Esophagus (tissue), 2 donors: ENCODE measurements around the gene NSMF. TPM values are rescaled to one million over a fixed set of nuclear protein-coding genes. Genes with fewer than 3 reads are reported as not detected.

ENCODE experiments used
- H3K27ac ChIP-seq, 2 donors: one replicate each; pipeline ENCODE4 v1.5.1; 2013; ENCODE audit warnings: low read depth in 2 of 2, mild to moderate bottlenecking in 2 of 2, inconsistent platforms in 1 of 2, low read length in 1 of 2, moderate library complexity in 1 of 2
- H3K27me3 ChIP-seq, 2 donors: one replicate each; pipeline ENCODE4 v1.6.1; 2013; ENCODE audit warnings: low read length in 2 of 2, control low read depth in 1 of 2, mild to moderate bottlenecking in 1 of 2; ENCODE audit not compliant: insufficient read depth in 2 of 2, control insufficient read depth in 1 of 2
- H3K36me3 ChIP-seq, 2 donors: one replicate each; pipeline ENCODE4 v1.6.1; 2013; ENCODE audit warnings: low read length in 1 of 2; ENCODE audit not compliant: control insufficient read depth in 2 of 2, insufficient read depth in 2 of 2
- H3K4me1 ChIP-seq, 2 donors: one replicate each; pipeline ENCODE4 v1.6.1; 2013; ENCODE audit warnings: low read length in 1 of 2; ENCODE audit not compliant: control insufficient read depth in 2 of 2, insufficient read depth in 2 of 2
- H3K4me3 ChIP-seq, 2 donors: one replicate each; pipeline ENCODE4 v1.5.1; 2013; ENCODE audit warnings: low read length in 2 of 2, mild to moderate bottlenecking in 2 of 2, low read depth in 1 of 2, moderate library complexity in 1 of 2
- H3K9me3 ChIP-seq, 2 donors: one replicate each; pipeline ENCODE4 v1.6.1; 2013; ENCODE audit warnings: mild to moderate bottlenecking in 2 of 2, low read depth in 1 of 2, low read length in 1 of 2, moderate library complexity in 1 of 2; ENCODE audit not compliant: control insufficient read depth in 2 of 2, insufficient read depth in 1 of 2
- WGBS, 2 donors: extraction: QIAGEN DNeasy Blood & Tissue Kit; methylation state at CpG; one replicate each; pipeline ENCODE4 v1.1.7; 2013; 5-methylcytosine and 5-hydroxymethylcytosine counted together
- polyA plus RNA-seq, 2 donors: library from polyadenylated mRNA; stranded (reverse); fragments of 200-250 nt; gene quantifications; one replicate each; pipeline ENCODE4 v1.2.3, GENCODE V29; 2013
- donor health status: healthy with polysubstance abuse.
- donor health status: Bipolar disorder and iron deficiency.

NSMF gene
- polyA plus RNA-seq, 2 donors: 20.7 to 26.1 TPM

DNA sequence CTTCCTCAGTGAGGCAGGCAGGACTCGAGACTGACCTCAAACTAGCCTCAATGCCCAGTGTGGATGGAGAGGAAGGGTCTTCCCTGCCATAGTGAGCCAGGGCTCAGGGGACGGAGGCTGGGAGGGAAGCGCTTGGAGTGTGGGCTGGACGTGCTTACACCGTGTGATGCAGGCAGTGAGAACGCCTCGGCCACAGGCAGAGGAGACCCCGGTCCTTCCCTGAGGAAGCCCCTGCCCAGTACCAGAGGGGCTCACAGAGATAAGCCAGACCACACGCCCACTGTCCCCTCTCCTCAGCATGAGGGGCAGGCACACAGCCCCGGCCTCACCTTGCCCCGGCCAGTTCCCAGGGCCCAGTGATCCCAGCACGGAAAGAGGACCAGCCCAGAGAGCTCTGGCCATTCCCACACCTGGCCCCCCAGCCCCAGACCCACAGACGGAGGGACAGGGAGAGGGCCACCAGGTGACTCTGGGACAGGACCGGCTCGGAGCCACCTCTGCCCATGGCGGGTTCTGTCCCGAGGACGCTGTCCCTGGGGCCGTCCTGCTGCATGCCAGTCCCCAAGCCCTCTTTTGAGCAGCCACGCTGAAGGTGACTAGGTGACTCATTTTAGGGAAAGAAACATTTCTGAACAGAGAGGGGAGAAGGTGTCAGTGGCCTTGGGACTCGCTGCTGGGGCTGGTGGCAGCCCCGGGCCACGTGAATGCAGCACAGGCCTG, 6.0 kb upstream of the NSMF start:
- H3K27ac ChIP-seq: no peak overlapping the region
- peaks cover 0 to 3% of the 10 kb centered on the region in 2 donors for H3K36me3 ChIP-seq
- H3K4me3 ChIP-seq: no peak overlapping the region
- H3K27me3 ChIP-seq: no peaks in the 10 kb centered on the region
- peaks cover 0 to 2% of the 10 kb centered on the region in 2 donors for H3K4me1 ChIP-seq
- 90 to 92% methylated on average over 23 of the region's 23 CpGs for WGBS, 2 donors
- no peaks in the 10 kb centered on the region for H3K9me3 ChIP-seq

DNA sequence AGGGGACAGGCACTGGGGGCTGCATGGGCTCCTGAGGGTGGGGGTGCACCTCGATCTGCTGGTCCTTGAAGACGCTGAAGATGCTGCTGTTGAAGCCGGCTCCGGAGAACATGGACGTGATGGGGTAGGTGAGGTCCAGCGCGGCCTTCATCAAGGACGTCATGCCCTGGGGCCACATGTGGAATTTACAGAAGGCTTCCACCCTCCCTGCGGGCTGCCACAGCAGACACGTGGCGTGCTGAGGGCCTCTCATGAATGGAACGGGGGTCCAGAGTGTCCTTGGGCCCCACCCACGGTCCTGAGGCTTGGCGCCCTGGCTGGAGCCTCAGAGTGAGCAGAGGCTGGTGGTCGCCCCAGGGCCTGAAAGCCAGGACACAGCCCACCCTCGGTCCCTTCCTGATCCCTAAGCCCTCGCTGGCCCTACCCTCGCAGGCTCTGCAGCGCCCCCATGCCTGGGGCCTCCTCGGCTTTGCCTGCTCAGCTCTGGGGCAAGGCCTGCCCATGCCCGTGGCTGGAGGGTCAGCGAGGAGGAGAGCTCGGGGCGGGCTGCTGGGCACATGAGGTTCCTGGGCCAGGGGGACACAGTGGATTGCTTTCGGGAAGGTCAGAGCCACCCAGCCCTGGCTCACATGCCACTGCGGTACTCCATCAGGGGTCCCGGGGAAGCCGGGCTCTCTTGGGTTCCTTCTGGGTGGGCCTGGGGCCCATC, 5.3 kb upstream of the NSMF start:
- Histone ChIP-seq H3K36me3 (peaks cover 0 to 3% of the 10 kb centered on the region in 2 donors), H3K4me3 (no peak overlapping the region), H3K27ac (no peak overlapping the region), H3K27me3 (no peaks in the 10 kb centered on the region), H3K4me1 (peaks cover 0 to 5% of the 10 kb centered on the region in 2 donors), H3K9me3 (no peaks in the 10 kb centered on the region)
- 95% methylated on average over 27 to 28 of the region's 28 CpGs for WGBS, 2 donors

DNA sequence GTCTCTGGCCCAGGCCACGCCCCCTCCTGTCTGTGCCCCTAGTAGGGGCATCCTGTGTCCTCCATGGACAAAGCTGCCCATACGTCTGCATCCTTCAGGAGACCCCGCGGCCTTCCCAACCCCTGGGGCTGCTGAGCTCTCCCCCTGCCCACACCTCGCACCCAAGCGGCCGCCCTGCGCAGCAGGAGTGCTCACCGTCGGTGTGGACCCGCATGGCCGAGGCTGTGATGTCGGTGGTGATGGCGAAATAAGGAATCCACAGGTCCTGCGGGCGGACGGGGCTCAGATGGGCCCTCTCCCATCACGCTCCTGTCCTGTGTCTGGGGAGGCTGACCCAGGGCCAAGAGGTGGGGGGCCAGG, 4.8 kb upstream of the NSMF start:
- H3K4me1 ChIP-seq: peaks cover 0 to 5% of the 10 kb centered on the region in 2 donors

DNA sequence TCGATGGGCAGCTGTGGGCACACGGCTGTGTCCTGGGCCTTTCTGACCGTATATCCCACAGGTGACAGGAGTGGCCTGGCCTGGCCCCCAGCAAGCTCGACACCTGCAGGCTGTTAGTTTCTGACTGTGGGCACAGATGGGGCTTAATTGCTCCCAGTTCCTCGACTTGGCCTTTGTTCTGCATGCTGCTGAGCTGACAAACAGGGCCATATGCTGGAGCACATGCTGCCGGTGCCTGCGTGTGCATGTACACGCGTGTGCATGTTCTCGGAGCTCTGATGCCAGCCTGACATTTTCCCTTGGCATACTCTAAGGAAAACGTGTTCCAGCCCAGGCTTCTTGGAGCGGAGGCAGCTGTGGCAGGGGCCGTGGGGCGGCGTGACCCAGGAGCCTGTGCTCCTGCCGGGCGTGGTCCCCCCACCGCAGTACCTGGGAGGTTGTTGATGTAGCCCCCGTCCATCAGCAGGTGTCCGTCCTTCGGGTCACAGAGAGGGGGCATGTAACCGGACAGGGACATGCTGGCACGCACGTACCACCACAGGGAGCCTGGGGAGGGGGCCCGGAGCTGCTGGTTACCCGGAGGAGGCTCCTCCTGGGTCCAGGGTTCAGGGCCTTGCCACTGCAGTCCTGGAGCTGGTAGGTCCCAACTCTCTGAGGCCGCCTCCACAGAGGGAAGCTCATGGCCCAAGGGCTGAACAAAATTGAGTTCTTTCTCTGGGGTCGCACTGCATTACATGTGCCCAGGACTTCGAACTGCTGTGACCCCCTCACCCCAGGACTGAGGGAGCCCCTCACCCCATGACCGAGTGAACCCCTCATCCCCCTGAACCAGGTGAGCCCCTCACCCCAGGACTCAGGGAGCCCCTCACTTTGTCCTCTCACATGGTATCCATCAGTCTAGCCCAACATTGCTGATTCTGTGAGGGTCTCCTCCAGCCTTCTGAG, 4.1 kb upstream of the NSMF start:
- H3K4me3 ChIP-seq: no peak overlapping the region
- H3K27ac ChIP-seq: no peak overlapping the region
- H3K27me3 ChIP-seq: no peaks in the 10 kb centered on the region
- H3K9me3 ChIP-seq: no peaks in the 10 kb centered on the region
- peaks cover 0 to 3% of the 10 kb centered on the region in 2 donors for H3K36me3 ChIP-seq
- WGBS, 2 donors: 92 to 95% methylated on average over 30 of the region's 30 CpGs
- peaks cover 0 to 10% of the 10 kb centered on the region in 2 donors for H3K4me1 ChIP-seq

More for the DNA sequence above, 4.8 kb upstream of the NSMF start:
- 96 to 99% methylated on average over 17 to 18 of the region's 18 CpGs for WGBS, 2 donors
- no peaks in the 10 kb centered on the region for H3K9me3 ChIP-seq
- peaks cover 0 to 3% of the 10 kb centered on the region in 2 donors for H3K36me3 ChIP-seq
- no peak overlapping the region for H3K4me3 ChIP-seq
- H3K27ac ChIP-seq: no peak overlapping the region
- no peaks in the 10 kb centered on the region for H3K27me3 ChIP-seq

DNA sequence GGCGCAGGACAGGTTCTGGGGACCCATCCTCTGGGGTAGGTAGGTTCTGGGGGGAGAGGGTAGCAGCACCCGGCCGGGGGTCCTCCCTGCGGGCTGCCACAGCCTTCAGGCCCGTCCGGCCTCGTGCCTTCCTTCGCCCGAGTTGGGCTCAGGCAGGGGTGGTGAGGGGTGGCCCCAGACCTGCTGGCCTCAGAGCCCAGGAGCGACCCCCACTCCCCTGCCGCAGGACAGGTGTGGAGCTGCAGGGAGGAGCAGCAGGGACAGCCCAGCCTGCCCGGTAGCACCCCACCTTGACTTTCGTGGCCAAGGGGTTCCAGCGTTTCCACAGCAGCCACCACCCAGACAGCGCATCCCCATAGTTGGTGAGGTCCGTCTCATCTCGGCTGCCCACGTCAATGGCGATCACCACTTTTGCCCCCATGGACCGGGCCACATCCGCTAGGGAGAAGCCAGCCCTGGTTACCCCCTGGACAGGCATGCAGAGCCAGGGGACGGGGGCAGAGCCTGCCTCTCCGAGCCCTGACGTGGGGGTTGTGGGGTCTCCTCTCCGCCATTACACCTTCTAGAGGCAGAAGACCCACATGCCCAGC, 3.4 kb upstream of the NSMF start:
- peaks cover 0 to 14% of the 10 kb centered on the region in 2 donors for H3K4me1 ChIP-seq
- 89 to 94% methylated on average over 22 to 25 of the region's 25 CpGs for WGBS, 2 donors
- H3K9me3 ChIP-seq: no peaks in the 10 kb centered on the region
- peak overlapping the region in 1 of 2 donors; percentile 50 for H3K27ac ChIP-seq
- H3K27me3 ChIP-seq: no peaks in the 10 kb centered on the region
- peaks cover 0 to 4% of the 10 kb centered on the region in 2 donors for H3K36me3 ChIP-seq
- H3K4me3 ChIP-seq: no peak overlapping the region

DNA sequence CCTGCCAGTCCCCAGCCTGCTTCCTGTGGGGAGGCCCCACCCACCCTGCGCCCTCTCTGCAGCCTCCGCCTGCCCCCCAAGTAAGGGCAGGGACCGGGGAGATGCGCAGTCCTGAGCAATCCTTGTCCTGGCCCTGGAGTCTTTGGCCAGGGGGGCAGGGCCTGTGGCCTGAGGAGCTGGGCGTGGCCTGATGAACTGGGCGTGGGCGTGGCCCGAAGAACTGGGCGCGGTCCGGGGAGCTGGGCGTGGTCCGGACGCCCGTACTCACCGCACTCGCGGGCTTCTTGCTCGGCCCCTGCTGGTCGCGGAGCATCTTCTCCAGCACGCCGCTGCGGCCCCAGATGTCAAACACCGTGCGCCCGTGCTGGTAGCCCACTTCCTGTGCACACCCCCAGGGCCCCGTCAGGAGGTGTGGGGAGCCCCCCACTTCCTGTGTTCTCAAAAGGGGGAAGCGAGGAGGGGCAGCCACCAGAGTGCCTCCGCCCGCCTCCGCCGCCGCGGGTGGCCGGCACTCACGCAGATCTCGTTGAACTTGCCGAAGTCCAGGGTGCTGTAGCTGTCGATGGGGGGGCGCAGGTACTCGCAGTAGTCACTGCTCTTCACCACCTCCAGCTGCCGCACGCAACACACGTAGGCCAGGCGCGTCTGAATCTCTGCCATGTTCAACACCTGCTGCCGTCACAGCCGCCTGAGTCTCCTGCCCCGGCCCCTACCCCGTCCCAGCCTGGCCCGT, 2.7 kb upstream of the NSMF start:
- Histone ChIP-seq H3K4me1 (peaks cover 0 to 14% of the 10 kb centered on the region in 2 donors), H3K27me3 (no peaks in the 10 kb centered on the region), H3K36me3 (peaks cover 0 to 5% of the 10 kb centered on the region in 2 donors), H3K4me3 (no peak overlapping the region), H3K27ac (peak overlapping the region in 1 of 2 donors; percentile 50), H3K9me3 (no peaks in the 10 kb centered on the region)
- 72 to 81% methylated on average over 40 to 52 of the region's 52 CpGs for WGBS, 2 donors

DNA sequence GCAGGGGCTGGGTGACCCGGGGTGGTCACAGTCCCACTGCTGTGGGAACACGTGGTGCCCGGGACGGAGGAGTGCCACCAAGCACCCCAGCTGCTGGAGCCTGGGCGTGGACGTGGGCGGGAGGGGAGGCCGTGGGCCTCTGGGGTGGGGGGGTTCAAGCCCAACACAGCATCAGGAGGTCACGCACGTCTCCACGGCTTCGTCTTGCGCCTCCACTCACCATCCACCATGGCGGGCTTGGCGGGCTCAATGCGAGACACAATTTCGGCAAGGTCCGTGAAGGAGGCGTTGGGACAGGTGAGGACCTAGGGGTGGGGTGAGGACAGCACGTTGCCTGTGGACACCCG, 2.2 kb upstream of the NSMF start:
- no peak overlapping the region for H3K4me3 ChIP-seq
- H3K4me1 ChIP-seq: peaks cover 0 to 14% of the 10 kb centered on the region in 2 donors
- H3K36me3 ChIP-seq: peaks cover 0 to 5% of the 10 kb centered on the region in 2 donors
- H3K27me3 ChIP-seq: no peaks in the 10 kb centered on the region
- no peaks in the 10 kb centered on the region for H3K9me3 ChIP-seq
- 90 to 91% methylated on average over 21 of the region's 21 CpGs for WGBS, 2 donors
- no peak overlapping the region for H3K27ac ChIP-seq

DNA sequence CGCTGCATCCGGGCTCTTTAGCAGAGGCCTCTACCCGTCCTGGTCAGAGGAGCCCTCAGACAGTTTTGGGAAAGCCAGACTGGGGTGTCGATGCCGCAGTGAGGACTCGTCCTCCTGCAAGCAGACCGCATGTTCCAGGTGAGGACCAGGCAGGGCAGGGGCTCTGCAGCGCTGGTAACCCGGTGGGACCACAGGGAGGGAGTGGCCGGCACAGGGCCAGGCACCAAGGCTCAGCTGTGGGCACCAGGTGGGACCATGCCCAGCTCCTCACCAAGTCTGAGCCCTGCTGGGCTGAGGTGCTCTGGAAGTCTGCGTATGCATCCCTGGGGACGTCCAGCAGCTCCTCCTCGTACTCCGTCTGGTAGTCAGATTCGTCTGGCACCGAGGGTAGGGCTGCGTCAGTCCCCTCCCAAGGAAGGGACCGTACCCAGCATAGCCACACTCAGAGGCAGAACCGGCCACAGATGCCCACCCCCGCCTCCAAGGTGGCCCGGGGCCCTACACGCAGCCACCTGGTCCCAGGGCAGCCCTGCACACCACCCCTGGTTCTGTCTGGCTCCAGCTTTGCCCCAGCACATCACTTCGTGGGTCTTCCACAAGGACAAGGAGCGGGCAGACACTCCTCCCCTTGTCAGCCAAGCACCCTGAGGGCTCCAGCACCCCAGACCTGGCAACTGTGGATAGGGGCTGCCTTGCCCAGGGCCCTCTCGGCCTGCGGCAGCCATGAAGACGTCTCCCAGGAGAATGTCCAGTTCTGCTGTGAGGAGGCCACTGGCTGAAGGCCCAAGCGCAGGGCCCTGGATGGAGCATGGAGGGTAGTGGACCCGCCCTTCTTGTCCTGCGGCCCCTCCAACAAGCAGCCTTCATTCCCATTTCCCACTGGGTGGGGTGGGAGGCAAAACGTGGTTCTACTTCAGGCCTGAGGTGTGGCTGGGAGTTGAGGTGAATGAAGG, 1.5 kb upstream of the NSMF start:
- H3K4me1 ChIP-seq: peaks cover 0 to 14% of the 10 kb centered on the region in 2 donors
- H3K27ac ChIP-seq: no peak overlapping the region

More for the DNA sequence above, 1.5 kb upstream of the NSMF start:
- no peaks in the 10 kb centered on the region for H3K9me3 ChIP-seq
- H3K27me3 ChIP-seq: no peaks in the 10 kb centered on the region
- 94% methylated on average over 31 of the region's 31 CpGs for WGBS, 2 donors
- H3K36me3 ChIP-seq: peaks cover 0 to 5% of the 10 kb centered on the region in 2 donors
- no peak overlapping the region for H3K4me3 ChIP-seq
